Measurements from ENCODE around the gene EXOG.

Gene EXOG

GRCh38 chr3:38556640-38557358 lies 60.7 kb downstream of the EXOG start:
- TF ChIP-seq CTCF (IDR thresholded peaks at IDR 0.05; ENCODE audit: low read depth, low read length, poor library complexity, severe bottlenecking), result no peak
- H3K4me1 ChIP-seq (ENCODE audit: control insufficient read depth, low read length), result no peaks in the 10 kb centered on the region
- H3K9me2 ChIP-seq (replicated peaks; ENCODE audit: control insufficient read depth, low read length), result no peaks in the 10 kb centered on the region
- H3K4me2 ChIP-seq (ENCODE audit: low read length), result no peak overlapping the region
- H3F3A ChIP-seq (ENCODE audit: control insufficient read depth, insufficient read depth), result no peaks in the 10 kb centered on the region
- no peaks in the 10 kb centered on the region for H3K9me3 ChIP-seq (ENCODE audit: control insufficient read depth, insufficient read depth, low read length)
- no peaks in the 10 kb centered on the region for H4K20me1 ChIP-seq (ENCODE audit: control insufficient read depth, insufficient read depth, low read depth, low read length)
- H3K79me2 ChIP-seq (ENCODE audit: control insufficient read depth, low read length), result no peaks in the 10 kb centered on the region
- no peaks in the 10 kb centered on the region for H3K36me3 ChIP-seq (ENCODE audit: control insufficient read depth, low read length)
- H3K27me3 ChIP-seq (ENCODE audit: control insufficient read depth, low read length), result no peaks in the 10 kb centered on the region
- no peak overlapping the region for H3K4me3 ChIP-seq (ENCODE audit: low read length)
- H3K27ac ChIP-seq (ENCODE audit: low read depth, low read length), result no peak overlapping the region

- no peaks in the 10 kb centered on the region for H3K9me2 ChIP-seq (replicated peaks; ENCODE audit: control insufficient read depth, low read length)
- no peaks in the 10 kb centered on the region for H4K20me1 ChIP-seq (ENCODE audit: control insufficient read depth, insufficient read depth, low read depth, low read length)
- no peaks in the 10 kb centered on the region for H3K9me3 ChIP-seq (ENCODE audit: control insufficient read depth, insufficient read depth, low read length)
- no peaks in the 10 kb centered on the region for H3F3A ChIP-seq (ENCODE audit: control insufficient read depth, insufficient read depth)
- no peak for TF ChIP-seq EZH2phosphoT487 (IDR thresholded peaks at IDR 0.05; ENCODE audit: borderline replicate concordance, low read length)
- TF ChIP-seq CTCF (IDR thresholded peaks at IDR 0.05; ENCODE audit: low read depth, low read length, poor library complexity, severe bottlenecking), result no peak
- H3K4me3 ChIP-seq (ENCODE audit: low read length), result no peak overlapping the region
- no peaks in the 10 kb centered on the region for H3K36me3 ChIP-seq (ENCODE audit: control insufficient read depth, low read length)
- H3K79me2 ChIP-seq (ENCODE audit: control insufficient read depth, low read length), result no peaks in the 10 kb centered on the region
- H3K4me1 ChIP-seq (ENCODE audit: control insufficient read depth, low read length), result no peaks in the 10 kb centered on the region
- H3K27ac ChIP-seq (ENCODE audit: low read depth, low read length), result no peak overlapping the region
- H3K4me2 ChIP-seq (ENCODE audit: low read length), result no peak overlapping the region
- H3K27me3 ChIP-seq (ENCODE audit: control insufficient read depth, low read length), result no peaks in the 10 kb centered on the region
Measured at GRCh38 chr3:38558864-38559263, 62.7 kb downstream of the EXOG start.

- Histone ChIP-seq H3K4me1 (ENCODE audit: control insufficient read depth, low read length) (no peaks in the 10 kb centered on the region), H3K4me3 (ENCODE audit: low read length) (no peak overlapping the region), H3K9me3 (ENCODE audit: control insufficient read depth, insufficient read depth, low read length) (no peaks in the 10 kb centered on the region), H3K79me2 (ENCODE audit: control insufficient read depth, low read length) (no peaks in the 10 kb centered on the region), H4K20me1 (ENCODE audit: control insufficient read depth, insufficient read depth, low read depth, low read length) (no peaks in the 10 kb centered on the region), H3F3A (ENCODE audit: control insufficient read depth, insufficient read depth) (no peaks in the 10 kb centered on the region), H3K4me2 (ENCODE audit: low read length) (no peak overlapping the region), H3K9me2 (replicated peaks; ENCODE audit: control insufficient read depth, low read length) (no peaks in the 10 kb centered on the region), H3K27me3 (ENCODE audit: control insufficient read depth, low read length) (no peaks in the 10 kb centered on the region), H3K36me3 (ENCODE audit: control insufficient read depth, low read length) (no peaks in the 10 kb centered on the region), H3K27ac (ENCODE audit: low read depth, low read length) (no peak overlapping the region)
- TF ChIP-seq EZH2phosphoT487 (IDR thresholded peaks at IDR 0.05; ENCODE audit: borderline replicate concordance, low read length) (no peak), CTCF (IDR thresholded peaks at IDR 0.05; ENCODE audit: low read depth, low read length, poor library complexity, severe bottlenecking) (no peak)
Measured at GRCh38 chr3:38560284-38560683, 64.1 kb downstream of the EXOG start.

Measured in DOHH2 (cell line).